Adrenal gland (tissue), 12 donors: ENCODE measurements around the gene MATR3. TPM values are rescaled to one million over a fixed set of nuclear protein-coding genes. Genes with fewer than 3 reads are reported as not detected.
"Not testable (repeated sequence)": the region's sequence is repeated elsewhere in the genome, so short reads cannot be mapped to it uniquely, and the experiment has no call there.

Source experiments
- DNase-seq, 7 donors: peaks; one replicate each; pipeline ENCODE4 v3.0.0-alpha.2; 2019 to 2020
- H3K27ac ChIP-seq, 5 donors: fragments of 200-600 bp; sonication (generic) in 4 of 5; 1 replicate in 3 of 5; 2 replicates in 2 of 5; pipeline versions ENCODE4 v1.5.1 to v1.8.0; 2016 to 2020; ENCODE audit warnings: mild to moderate bottlenecking in 1 of 5
- H3K27me3 ChIP-seq: fragments of 200-600 bp; 2 replicates; pipeline ENCODE4 v1.8.0; 2021
- H3K36me3 ChIP-seq, 2 donors: fragments of 200-600 bp; replicated peaks in 1 of 2; 1 replicate in 1 of 2; 2 replicates in 1 of 2; pipeline versions ENCODE4 v1.5.1 to v1.8.0; 2018 to 2022
- H3K4me1 ChIP-seq, 2 donors: fragments of 200-600 bp; replicated peaks in 1 of 2; 1 replicate in 1 of 2; 2 replicates in 1 of 2; pipeline versions ENCODE4 v1.5.1 to v1.8.0; 2018 to 2021
- H3K4me3 ChIP-seq, 4 donors: fragments of 200-600 bp; sonication (generic) in 3 of 4; one replicate each; pipeline ENCODE4 v1.5.1; 2016 to 2018
- H3K9me3 ChIP-seq, 3 donors: fragments of 200-600 bp; sonication (generic) in 1 of 3; replicated peaks in 1 of 3; 1 replicate in 2 of 3; 2 replicates in 1 of 3; pipeline versions ENCODE4 v1.5.1 to v1.8.0; 2016 to 2021
- CTCF ChIP-seq, 6 experiments: fragments of 450-650 bp in 4 of 6; fragments of 200-600 bp in 2 of 6; sonication (generic) in 1 of 6; IDR thresholded peaks; 1 replicate in 5 of 6; 2 replicates in 1 of 6; pipeline versions ENCODE4 v1.5.1 to v1.8.0; 2016 to 2021; ENCODE audit warnings: antibody characterized with exemption in 6 of 6, mild to moderate bottlenecking in 2 of 6, moderate library complexity in 1 of 6
- POLR2A ChIP-seq, 2 donors: fragments of 450-650 bp; IDR thresholded peaks; one replicate each; pipeline ENCODE4 v1.6.1; 2017; ENCODE audit warnings: antibody characterized with exemption in 2 of 2, mild to moderate bottlenecking in 2 of 2, moderate library complexity in 1 of 2
- WGBS, 4 donors: extraction: QIAGEN DNeasy Blood & Tissue Kit in 2 of 4; methylation state at CpG; one replicate each; pipeline versions ENCODE4 v1.1.5 to v1.1.7; 2013 to 2017; 5-methylcytosine and 5-hydroxymethylcytosine counted together
- intact Hi-C, 2 donors: fragments of 100-400 bp; cut with DNase I; formaldehyde crosslinking; loops; one replicate each; pipeline versions ENCODE4 v1.14.1 to v1.15.0; 2022 to 2023
- polyA plus RNA-seq, 3 donors: library from polyadenylated mRNA; stranded (reverse); fragments of 200-250 nt in 2 of 3; fragments of 350-450 nt in 1 of 3; fragmentation: Illumina TruSeq in 1 of 3; extraction: RNeasy Lipid Tissue Mini Kit (QIAGEN cat#74804) in 1 of 3; gene quantifications; one replicate each; pipeline ENCODE4 v1.2.3, GENCODE V29; 2013 to 2014
- total RNA-seq, 9 donors: library from RNA; depleted of rRNA in 4 of 9; stranded (reverse); fragments of >200 nt in 4 of 9; fragments of 120-200 nt in 1 of 9; fragmentation: NEBNext Ultra II Directional in 1 of 9; extraction: Animal tissue kit (Norgen Biotek cat#: 25700) in 1 of 9; gene quantifications; one replicate each; pipeline versions ENCODE4 v1.1.0 to v1.2.4, GENCODE V29; 2013 to 2023
- donor health status: healthy with polysubstance abuse.
- donor health status: Bipolar disorder and iron deficiency.
- donor health status: DM: yes; HTN: yes; CAD: no.
- donor health status: DM: no; HTN: no; CAD: no.
- donor health status: DM: no; HTN: no; CAD: no.
- donor health status: DM: yes; HTN: yes; CAD: no.

MATR3 gene
- total and polyA plus RNA-seq, 12 donors: 99.4 to 324 (median 176) TPM

DNA sequence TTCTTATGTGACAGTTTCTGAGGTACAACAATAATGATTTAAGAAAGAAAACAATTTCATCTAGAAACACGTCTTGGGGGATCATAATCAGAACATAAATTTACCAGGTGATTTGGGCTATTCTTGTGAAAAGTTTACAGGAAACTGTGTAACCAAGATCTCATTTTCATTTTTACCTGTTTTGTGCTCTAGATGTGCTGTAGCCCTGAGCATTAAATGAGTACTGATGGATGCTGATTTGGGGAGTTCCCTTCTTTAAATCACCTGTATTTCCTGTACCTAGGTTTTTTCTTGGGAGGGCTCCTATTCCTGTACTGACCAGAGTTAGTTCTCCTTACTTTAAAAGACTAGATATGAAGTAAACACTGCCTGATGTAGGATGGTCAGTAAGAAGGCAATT is 12.7 kb downstream of the MATR3 start:
- no peak for DNase-seq
- intact Hi-C loops: no loop called here
- H3K27me3 ChIP-seq: no peaks in the 10 kb centered on the region
- no peaks in the 10 kb centered on the region for H3K9me3 ChIP-seq
- WGBS, 4 donors: 16 to 31% (median 26%) methylated on average over 1 of the region's 1 CpG
- H3K36me3 ChIP-seq: no peaks in the 10 kb centered on the region
- H3K27ac ChIP-seq: peak overlapping the region in 1 of 5 donors; percentile 52
- H3K4me3 ChIP-seq: no peak overlapping the region
- peaks cover 52 to 100% of the 10 kb centered on the region in 2 donors for H3K4me1 ChIP-seq
- no peak for TF ChIP-seq POLR2A (IDR thresholded peaks at IDR 0.05)
- TF ChIP-seq CTCF (IDR thresholded peaks at IDR 0.05): no peak

DNA sequence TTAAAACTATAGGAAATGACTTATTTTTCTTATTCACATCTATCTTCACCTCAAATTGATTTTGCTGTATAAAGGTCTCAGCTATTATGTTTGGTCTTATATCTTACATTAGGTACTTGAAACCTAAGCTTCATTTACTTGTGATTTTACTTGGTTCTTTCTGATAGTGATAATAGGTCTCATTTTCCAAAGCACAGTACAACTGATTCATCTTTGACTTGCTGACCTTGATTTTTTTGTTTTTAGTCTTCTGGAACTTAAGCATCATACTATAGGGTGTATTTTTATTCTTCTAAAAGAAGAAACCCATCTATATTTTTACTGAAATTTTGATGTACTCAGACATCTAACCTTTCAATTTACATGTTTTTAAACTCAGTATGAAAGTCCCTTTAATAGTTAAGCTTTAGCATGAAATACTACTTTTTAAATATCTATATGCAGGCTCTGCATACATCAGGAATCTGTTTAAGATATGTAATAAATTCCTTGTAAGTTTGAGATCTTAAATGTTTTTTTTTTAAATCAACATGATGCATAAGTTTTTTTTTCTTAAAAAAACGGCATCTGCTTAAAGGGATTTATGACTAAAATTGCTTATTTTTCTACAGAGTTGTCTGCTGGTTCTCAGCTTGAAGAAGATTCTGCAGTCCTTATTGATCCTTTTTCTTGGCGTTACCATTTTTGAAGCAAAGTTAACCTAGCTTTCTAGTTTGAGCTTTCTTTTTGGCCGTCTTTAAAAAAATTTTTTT is 13.3 kb downstream of the MATR3 start:
- Histone ChIP-seq H3K36me3 (no peaks in the 10 kb centered on the region), H3K27me3 (no peaks in the 10 kb centered on the region), H3K4me1 (peaks cover 47 to 100% of the 10 kb centered on the region in 2 donors), H3K9me3 (no peaks in the 10 kb centered on the region), H3K4me3 (no peak overlapping the region), H3K27ac (peak overlapping the region in 1 of 5 donors; percentile 52)
- no peak for DNase-seq
- TF ChIP-seq CTCF (IDR thresholded peaks at IDR 0.05) (no peak), POLR2A (IDR thresholded peaks at IDR 0.05) (no peak)
- intact Hi-C loops: no loop called here
- WGBS, 4 donors: 40 to 50% (median 44%) methylated on average over 3 of the region's 3 CpGs

GRCh38 chr5:139308797-139309196 is 15.3 kb downstream of the MATR3 start:
- Histone ChIP-seq H3K9me3 (no peaks in the 10 kb centered on the region), H3K4me1 (peaks cover 40 to 94% of the 10 kb centered on the region in 2 donors)
- intact Hi-C loops: no loop called here

GRCh38 chr5:139310715-139311186 is 17.2 kb downstream of the MATR3 start:
- WGBS, 4 donors: 80 to 87% (median 84%) methylated on average over 9 of the region's 9 CpGs
- H3K4me1 ChIP-seq: peaks cover 23 to 94% of the 10 kb centered on the region in 2 donors
- H3K27ac ChIP-seq, intact Hi-C loops, H3K27me3 ChIP-seq, H3K36me3 ChIP-seq, H3K4me3 ChIP-seq, H3K9me3 ChIP-seq, DNase-seq: not testable (repeated sequence)

More at GRCh38 chr5:139308797-139309196, 15.3 kb downstream of the MATR3 start:
- TF ChIP-seq CTCF (IDR thresholded peaks at IDR 0.05): no peak
- no peak for TF ChIP-seq POLR2A (IDR thresholded peaks at IDR 0.05)
- no peak overlapping the region for H3K4me3 ChIP-seq
- H3K27me3 ChIP-seq: no peaks in the 10 kb centered on the region
- DNase-seq: no peak
- H3K27ac ChIP-seq: no peak overlapping the region
- no peaks in the 10 kb centered on the region for H3K36me3 ChIP-seq

DNA sequence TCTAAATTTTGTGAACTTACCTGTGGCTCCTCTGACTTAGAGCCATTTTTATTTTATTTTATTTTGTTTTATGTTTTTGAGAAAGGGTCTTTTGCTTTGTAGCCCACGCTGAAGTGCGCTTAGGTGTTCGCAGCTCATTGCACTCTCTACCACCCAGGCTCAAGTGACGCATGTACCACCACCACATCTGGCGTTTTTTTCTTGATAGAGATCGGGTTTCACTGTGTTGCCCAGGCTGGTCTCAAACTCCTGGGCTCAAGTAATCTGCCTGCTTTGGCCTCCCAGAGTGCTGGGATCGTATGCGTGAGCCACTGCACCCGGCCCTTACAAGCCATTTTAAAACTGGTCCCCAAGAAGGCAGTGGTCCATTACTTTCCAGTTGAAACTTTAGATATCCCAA is 18.5 kb downstream of the MATR3 start:
- TF ChIP-seq CTCF (IDR thresholded peaks at IDR 0.05): no peak
- TF ChIP-seq POLR2A (IDR thresholded peaks at IDR 0.05): no peak
- WGBS, 4 donors: 87 to 91% (median 90%) methylated on average over 9 of the region's 9 CpGs
- Histone ChIP-seq H3K36me3 (peaks cover 0 to 19% of the 10 kb centered on the region in 2 donors), H3K27ac (no peak overlapping the region), H3K4me1 (peaks cover 10 to 82% of the 10 kb centered on the region in 2 donors), H3K27me3 (no peaks in the 10 kb centered on the region), H3K4me3 (no peak overlapping the region), H3K9me3 (no peaks in the 10 kb centered on the region)
- intact Hi-C loops: no loop called here
- DNase-seq: no peak
